Muscle of arm (tissue), 12 donors: ENCODE measurements around the gene PDE11A. TPM values are rescaled to one million over a fixed set of nuclear protein-coding genes. Genes with fewer than 3 reads are reported as not detected.
"Not testable (repeated sequence)": the region's sequence is repeated elsewhere in the genome, so short reads cannot be mapped to it uniquely, and the experiment has no call there.

Experiments used
- DNase-seq: peaks from one replicate; pipeline ENCODE4 v3.0.0-alpha.2; 2013
- polyA plus RNA-seq, 12 donors: library from polyadenylated mRNA; unstranded; fragments of 120-200 nt; gene quantifications; one replicate each; pipeline ENCODE4 v1.2.1, GENCODE V29; 2013; ENCODE audit not compliant: insufficient read length in 12 of 12

PDE11A gene
- polyA plus RNA-seq, 12 donors = 0.33 to 2.0 (median 0.78) TPM; not detected in 2

DNA sequence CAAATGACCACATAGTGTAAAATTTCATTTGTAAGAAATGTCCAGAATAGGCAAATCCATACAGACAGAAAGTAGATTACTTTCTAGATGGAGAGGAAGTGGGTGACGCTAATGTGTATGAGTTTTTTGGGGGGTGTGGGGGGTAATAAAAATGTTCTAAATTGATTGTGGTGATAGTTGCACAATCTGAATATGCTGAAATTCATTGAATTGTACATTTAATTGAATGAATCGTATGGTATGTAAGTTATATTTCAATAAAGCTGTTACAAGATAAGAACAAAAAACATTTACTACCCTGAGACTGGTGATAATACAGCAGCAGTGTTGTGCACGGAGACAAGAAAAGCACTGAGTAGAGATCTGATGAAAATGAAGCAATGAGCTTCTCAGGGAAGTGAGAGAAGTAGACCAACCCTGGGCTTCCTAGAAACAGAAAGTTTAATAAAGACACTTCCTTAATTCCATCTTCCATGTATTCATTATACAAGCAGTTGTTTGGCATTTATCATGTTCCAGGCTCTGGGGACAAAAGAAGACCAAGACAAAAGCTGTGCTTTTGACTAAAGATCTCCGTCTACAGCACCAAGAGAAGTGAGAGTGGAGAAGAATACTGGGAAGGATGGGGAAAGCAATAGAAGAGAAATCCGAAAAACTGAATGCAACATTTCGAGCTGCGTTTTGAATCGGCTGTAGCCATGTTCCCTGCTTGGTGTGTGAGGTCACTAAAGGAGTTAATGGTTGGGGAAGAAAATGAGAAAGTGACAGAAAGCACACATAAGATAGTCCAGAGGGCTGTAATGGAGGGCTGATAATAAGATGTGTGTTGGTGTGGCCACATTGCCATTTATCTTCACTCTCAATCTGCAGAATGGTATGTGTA, 1.8 kb upstream of the PDE11A start:
- no peak for DNase-seq

DNA sequence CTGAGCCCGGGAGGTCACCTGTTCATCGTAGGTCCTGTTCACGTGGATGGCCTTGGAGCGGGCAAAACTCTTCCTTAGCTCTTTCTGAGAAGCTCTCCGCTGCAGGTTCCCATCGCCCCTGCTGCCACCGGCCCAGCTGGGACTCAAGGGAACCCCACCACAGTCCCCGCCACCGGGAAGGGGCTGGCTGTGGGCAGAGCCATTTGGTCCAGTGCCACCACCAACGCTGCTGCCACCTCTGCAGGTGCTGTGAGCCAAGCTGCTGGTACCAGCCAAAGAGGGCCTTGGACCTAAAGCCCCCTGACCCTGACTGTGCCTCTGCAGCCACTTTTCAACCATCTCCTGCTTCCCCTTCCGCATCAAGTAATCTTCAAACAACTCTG, 586 bp downstream of the PDE11A start:
- no peak for DNase-seq

DNA sequence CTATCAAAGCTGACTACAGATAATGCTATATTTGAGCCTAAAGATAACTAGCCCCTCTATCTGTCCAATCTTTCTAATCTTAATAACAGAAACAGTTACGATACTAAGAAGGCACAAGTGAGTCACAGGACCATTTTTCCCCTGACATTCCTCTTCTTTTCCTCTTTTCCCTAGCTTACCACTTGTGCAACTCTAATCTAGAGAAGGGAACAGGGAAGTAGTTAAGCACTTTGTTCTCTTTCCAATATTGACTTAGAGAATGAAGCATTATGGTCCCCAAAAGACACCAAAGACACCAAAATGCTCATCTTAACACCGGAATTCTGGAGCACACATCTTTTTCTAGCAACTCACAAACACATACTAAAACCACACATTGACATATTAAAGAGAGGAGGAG, 1.8 kb downstream of the PDE11A start:
- DNase-seq = no peak

DNA sequence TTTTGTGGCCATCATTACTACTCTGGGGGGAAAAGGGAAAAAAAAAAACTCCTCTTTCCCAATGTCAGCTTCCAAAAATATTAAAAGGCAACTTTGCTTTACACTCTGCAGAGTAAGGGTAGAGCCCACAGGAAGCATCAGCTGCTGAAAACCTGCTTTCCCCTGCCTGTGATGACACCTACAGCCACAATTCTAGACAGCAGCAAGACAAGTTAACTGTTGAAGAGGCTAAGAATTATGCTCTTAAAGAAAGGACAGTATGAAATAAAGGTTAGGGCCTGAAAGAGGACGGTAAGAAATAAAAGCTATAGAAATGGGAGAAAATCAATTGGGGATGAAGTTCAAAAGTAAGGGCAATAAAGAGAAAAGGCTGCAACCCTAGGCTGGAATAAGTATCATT, 3.0 kb downstream of the PDE11A start:
- DNase-seq = no peak

DNA sequence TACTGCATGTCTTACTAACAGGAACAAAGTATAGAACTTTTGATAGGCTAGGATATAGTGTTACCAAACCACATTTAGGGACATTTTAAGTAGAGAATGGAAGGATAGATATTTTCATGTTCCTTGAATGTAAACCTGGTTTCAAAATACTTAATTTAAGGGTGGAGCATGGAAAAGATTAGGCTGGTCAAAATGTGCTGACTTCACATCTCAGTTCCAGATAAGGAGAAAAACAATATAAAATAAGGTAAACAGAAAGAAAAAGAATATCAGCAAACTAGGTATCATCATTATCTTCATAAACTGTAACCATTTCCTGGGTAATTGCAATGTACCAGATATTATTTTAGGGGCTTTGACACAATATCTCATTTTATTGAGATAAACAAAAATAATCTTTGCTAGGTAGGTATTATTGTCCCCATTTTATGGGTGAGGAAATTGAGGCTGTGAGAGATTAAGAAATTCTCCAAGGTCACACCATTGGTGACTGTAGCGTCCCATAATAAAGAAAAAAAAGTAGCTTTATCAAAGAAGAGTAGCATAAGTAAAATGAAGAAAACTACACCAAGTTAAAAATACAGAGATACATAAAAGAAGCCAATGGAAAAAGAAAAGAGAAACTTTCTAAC, 3.6 kb downstream of the PDE11A start:
- DNase-seq = no peak

DNA sequence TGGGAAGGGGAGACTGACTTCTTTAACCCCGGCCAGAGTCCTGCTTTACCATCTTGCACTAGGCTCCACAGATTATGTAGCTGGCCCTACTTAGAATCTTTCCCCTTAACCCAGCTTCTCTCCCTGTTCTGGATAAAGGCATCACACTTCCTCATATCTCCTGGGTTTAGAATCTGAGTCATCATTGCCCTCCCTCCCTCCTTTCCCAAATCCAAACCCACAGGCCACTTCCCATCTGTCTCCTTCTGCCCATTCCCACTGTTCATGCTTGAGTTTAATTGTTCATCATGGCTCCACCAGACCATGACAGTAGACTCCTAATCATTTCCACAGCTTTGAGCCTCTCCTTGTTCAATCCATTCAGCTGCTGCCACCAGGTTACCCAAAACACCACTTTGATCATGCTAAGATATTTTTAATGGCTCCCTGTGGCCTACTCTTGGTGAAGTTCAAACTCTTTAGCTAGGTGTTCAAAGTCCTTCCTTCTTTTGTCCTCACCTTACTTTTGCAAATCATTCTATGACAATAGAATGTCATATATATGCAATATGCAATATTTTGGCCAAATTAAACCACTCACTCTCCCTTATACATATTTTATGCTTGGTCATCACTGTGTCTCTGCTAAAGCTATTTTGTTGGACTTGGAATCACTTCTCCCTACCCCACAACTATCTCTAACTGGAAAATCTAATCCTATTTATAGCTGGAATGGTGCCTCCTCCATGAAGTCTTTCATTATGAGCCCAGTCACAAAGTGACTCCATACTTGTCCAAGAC, 5.5 kb downstream of the PDE11A start:
- DNase-seq = no peak

DNA sequence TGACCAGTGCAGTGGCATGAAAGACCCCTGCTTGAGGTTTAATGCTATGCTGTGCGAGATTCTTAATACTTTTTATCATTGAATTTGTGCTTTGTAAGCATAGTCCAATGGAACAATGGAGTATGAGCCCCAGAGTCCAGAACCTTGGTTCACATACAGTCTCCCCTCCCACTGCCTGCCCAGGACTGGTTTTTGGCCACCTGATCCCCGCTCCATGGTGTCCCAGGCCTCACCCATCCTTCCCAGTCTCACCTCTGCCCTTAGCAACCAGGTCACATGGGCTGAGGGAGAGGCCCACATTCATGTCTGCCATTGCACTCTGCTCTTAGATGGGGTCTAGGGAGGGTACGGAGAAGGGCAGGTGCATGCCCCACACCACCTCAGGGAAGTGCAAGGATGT, 6.3 kb downstream of the PDE11A start:
- no peak for DNase-seq

DNA sequence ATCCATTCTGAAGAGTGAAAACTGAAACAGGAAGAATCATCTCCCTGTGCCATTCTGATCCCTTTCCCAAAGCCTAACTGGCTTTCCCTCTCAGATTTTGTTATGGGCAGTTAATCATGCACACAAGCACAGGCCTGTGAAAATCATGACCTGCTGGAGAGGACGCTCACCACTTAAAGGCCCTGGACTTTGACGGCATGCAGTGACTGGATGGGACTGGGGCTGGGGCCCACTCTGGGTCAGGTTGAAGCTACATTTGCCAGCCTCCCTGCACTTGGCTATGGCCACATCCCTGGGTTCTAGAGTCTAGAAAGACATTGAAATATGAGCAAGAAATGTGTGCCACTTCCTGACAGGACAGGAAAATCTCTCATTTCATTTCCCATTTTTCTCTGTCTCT, 12.9 kb downstream of the PDE11A start:
- DNase-seq = no peak

DNA sequence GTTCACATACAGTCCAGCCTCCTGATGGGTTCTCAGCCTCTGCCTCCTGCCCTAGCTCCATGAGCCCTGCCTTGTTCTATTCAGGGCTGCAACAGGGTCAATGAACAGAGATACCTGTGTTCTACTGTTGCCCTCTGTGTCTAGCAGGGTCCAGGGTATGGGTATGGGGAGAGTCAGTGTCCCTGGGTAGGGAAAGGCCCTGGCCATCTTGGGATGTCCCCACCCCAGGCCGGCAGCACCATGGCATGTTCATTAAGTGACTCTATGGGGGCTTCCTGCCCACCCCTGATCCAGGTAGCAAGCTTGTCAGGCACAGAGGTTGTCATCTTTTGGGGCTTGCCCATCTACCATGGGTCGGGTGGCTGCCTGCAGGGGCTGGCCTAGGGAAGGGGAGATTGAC, 13.5 kb downstream of the PDE11A start:
- no peak for DNase-seq

DNA sequence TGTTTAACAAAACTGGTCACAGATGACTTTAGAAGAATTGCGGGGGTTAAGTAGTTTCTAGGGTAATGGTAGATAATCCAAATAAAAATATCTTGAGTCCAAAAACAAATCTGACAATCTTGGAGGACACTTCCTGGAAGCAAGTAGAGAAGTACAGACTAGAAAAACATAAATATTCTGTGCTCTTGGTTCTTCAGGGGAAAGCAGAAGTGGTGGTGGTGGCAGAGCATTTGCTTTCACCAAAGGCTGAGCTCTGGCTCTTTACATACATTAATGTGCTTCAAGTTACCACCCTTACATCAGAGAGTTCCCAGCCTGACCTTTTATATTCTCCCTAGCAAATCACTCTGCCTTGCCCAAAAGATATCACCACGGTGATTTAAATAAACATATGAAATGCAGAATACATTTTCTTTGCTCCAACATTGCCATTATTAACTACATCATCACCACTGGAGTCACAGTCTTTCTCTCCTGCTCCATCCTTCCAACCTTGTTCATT, 15.3 kb downstream of the PDE11A start:
- DNase-seq = no peak

DNA sequence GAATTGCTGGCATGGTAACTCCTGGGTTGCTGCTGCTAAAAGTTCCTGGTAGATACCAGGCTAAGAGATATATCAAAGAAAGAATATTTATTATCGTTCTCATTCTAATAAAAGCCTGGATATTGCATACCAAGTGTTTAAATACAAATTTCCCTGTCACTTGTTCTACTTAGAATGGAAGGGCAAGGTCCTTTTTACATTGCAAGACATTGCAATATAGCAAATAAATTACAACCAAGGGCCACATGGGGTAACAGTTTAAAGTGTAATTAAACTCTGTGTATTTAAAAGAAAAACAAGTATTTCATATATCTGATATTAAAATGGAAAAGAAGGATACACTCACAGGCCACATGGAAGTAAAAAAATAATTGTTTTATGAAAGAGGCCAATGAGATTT, 16.2 kb downstream of the PDE11A start:
- DNase-seq = no peak

DNA sequence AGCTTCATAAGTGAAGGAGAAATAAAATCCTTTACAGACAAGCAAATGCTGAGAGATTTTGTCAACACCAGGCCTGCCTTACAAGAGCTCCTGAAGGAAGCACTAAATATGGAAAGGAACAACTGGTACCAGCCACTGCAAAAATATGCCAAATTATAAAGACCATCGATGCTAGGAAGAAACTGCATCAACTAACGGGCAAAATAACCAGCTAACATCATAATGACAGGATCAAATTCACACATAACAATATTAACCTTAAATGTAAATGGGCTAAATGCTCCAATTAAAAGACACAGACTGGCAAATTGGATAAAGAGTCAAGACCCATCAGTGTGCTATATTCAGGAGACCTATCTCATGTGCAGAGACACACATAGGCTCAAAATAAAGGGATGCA, 21.3 kb downstream of the PDE11A start:
- DNase-seq = not testable (repeated sequence)

DNA sequence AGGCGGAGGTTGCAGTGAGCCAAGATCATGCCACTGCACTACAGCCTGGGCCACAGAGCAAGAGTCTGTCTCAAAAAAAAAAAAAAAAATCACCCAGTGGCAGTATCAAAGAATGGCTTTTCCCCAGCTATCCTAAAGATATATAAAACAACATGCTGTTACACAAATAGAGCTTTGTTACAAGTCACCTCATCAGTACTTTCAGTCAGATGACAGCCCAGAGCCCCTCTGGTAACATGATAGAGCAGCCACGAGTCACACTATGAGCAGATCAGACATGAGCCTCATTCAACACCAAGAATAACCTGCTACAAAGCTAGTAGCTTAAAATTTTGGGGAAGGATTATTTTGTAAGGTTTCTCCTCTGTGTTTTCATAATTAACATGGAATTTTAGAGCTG, 25.2 kb downstream of the PDE11A start:
- DNase-seq = no peak

DNA sequence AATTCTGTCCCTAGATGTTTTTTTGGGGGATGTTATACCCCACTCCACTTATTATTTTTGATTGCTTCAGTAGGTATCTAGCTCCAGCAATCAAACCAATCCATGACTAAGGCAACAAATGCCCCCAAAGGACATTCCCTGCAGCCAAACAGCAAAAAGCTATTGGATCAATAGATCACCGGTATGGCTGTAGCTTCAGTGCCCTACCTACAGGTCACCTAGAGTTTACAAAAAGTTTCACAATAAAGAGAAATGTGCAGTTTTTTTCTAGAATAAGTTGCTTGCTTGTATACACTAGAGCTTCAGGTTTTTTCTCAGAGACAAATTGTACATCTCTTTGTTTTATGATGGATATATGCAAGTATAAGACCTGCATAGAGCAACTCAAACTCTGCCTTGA, 27.7 kb downstream of the PDE11A start:
- DNase-seq = no peak

DNA sequence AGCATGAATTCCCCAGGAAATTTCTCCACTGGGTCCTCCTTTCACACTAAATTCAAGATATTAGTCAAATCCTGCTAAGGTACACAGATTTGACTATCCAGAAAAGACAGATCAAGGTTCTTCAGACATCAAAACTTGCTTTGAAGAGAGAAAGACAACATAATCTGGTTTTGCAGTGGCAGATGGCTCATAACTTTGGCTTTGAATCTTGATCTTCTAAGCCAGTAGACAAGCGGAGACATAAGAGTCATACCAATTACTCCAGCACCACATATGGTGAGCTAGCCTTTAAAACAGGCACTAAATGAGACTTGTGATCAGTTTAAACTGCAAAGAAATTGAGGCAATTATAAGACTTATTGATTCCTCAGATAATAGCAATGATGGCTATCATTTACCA, 29.3 kb downstream of the PDE11A start:
- no peak for DNase-seq

DNA sequence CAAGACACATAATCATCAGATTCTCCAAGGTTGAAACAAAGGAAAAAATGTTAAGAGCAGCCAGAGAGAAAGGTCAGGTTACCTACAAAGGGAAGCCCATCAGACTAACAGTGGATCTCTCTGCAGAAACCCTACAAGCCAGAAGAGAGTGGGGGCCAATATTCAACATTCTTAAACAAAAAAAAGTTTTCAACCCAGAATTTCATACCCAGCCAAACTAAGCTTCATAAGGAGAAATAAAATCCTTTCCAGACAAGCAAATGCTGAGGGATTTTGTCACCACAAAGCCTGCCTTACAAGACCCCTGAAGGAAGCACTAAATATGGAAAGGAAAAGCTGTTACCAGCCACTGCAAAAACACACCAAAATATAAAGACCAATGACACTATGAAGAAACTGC, 39.0 kb downstream of the PDE11A start:
- DNase-seq = not testable (repeated sequence)

DNA sequence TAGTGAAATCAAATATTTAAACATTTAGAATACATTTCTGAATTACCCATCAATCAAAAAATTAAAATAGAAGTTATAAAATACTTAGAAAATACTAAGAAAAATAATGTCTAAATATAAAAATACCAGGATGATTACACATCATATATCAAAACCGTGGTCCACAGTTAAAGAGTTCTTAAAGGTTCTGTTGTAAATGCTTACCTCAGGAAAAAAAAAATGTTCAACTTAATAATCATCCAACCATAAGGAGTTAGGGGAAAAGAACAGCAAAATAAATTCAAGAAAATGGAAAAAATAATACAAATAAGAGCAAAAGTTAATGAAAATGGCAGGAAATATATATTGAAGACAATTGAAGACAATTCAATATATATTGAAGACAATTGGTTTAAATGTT, 43.2 kb downstream of the PDE11A start:
- no peak for DNase-seq

DNA sequence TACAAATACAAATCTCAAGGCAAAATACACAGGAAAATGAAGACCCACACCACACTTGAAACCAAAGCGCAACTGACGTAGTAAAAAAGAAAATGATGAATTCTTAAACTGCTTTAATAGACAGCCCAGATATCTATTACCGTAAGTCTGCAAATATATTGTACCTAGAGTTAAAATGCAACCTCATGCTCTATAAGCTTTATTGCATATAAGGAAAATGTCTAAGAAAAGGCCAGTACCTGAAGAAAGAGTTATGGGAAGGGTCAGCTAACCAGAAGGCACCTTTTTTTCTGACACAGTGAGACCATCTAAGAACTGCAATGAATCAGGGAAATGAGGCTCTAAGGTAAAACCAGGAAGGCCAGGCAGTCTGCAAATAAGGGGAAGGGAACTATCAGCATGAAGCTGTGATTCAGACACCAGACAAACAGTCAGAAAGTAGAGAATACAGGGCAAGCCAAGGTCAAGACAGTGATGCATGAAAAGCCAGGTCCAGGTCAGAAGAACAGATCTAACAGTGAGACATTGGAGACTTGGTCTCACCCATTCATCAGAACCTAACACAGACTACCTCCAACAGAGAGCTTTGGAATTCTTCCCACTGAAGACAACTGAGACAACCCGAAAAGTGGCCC, 46.9 kb downstream of the PDE11A start:
- no peak for DNase-seq

DNA sequence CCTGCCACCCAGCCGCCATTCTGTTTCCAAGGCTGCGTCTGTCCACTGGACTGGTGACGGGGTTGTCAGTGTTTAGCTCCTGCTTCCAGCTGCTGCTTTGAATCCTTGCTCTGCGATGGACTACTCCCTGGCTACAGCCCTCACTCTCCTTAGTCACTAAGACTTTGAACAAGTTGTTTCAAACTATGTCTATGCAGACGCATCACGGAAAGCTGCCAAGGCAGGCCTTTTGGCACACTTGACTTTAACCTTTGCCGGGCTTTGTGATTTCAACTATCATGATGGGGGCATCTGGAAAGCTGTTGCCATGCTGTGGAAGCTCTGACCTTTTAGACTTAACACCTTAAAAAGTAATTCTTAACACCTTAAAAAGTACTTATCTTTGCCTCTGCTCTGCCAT, 54.4 kb downstream of the PDE11A start:
- no peak for DNase-seq

DNA sequence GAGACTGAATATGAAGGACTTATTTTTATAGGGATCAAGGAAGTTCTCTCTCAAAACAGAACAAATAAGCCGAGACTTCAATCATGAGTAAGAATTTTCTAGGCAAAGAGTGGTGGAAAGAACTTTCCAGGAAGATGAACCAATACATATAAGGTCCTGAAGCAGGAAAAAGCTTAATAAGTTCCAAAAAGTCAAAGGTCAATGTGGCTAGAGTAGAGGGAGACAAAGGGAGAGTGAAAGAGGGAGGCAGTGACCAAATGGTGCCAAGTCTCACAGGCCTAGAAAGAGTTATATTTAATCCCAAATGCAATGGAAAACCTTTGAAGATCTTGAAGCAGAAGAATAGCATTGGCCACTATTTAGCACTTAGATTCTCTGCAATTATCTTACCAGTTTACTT, 56.0 kb downstream of the PDE11A start:
- DNase-seq = no peak

DNA sequence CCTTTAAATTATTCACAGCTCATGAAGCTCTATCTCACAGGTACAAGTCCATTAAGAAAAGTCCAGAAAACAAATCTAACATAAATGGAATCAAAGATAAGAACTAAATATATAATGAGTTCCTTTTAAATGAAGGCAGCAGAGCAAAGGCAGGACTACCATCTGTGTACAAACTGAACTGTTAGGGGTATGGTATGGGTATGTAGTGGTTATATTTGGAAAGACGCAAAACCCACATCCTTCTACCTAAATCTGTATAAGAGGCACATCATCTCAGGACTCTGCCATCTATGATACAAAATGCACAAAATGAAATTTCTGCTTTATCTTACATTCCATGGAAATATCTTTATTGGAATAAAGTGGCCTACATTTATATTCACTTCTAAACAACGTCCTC, 59.9 kb downstream of the PDE11A start:
- DNase-seq = no peak

DNA sequence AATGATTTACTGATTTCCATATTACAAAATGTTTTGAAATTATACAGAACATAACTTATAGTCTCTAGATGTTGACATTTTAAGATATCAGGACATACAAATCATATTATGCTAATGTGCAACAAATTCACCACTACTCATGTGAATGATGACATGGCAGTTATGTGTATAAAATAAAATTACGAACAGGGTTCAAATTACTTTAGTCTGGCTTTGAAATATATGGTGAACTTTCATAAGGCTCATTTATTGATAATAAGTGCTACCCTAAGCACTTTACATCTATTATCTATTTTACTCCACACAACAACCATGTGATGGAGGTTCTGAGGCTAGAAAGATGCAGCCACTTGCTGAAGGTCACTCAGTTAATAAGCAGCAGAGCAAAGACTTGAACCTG, 62.8 kb downstream of the PDE11A start:
- no peak for DNase-seq
